ENCODE data around the gene ACTC1.
"Not testable (repeated sequence)": the region's sequence is repeated elsewhere in the genome, so short reads cannot be mapped to it uniquely, and the experiment has no call there.

ACTC1 gene

GRCh38 chr15:34795267-34796081 is at the start of gene ACTC1:
ACTC1 (minus strand) TSS chr15:34795549; CDS start chr15:34794808, 741 bp downstream.
- no peak within 1 kb of the TSS for H3K27ac Mint-ChIP-seq
- H3K4me1 Mint-ChIP-seq: peaks cover 5% of the 10 kb centered on the region
- no peaks in the 10 kb centered on the region for H3K9me3 Mint-ChIP-seq
- H3K36me3 Mint-ChIP-seq: no peaks in the 10 kb centered on the region
- H3K27me3 Mint-ChIP-seq: peaks cover 46% of the 10 kb centered on the region
- no peak within 1 kb of the TSS for H3K4me3 Mint-ChIP-seq

GRCh38 chr15:34841262-34841725 is 45.9 kb upstream of the ACTC1 start:
- no peak overlapping the region for H3K27ac Mint-ChIP-seq
- no peak overlapping the region for H3K4me3 Mint-ChIP-seq
- H3K27me3 Mint-ChIP-seq: no peaks in the 10 kb centered on the region
- peaks cover 2% of the 10 kb centered on the region for H3K36me3 Mint-ChIP-seq
- no peaks in the 10 kb centered on the region for H3K9me3 Mint-ChIP-seq
- H3K4me1 Mint-ChIP-seq: no peaks in the 10 kb centered on the region

- H3K4me1 Mint-ChIP-seq: no peaks in the 10 kb centered on the region
- peaks cover 5% of the 10 kb centered on the region for H3K36me3 Mint-ChIP-seq
- peaks cover 18% of the 10 kb centered on the region for H3K9me3 Mint-ChIP-seq
- H3K4me3 Mint-ChIP-seq: no peak overlapping the region
- no peak overlapping the region for H3K27ac Mint-ChIP-seq
- peaks cover 5% of the 10 kb centered on the region for H3K27me3 Mint-ChIP-seq
Measured at GRCh38 chr15:34838282-34838681, 42.9 kb upstream of the ACTC1 start.

GRCh38 chr15:34837246-34838016 is 42.1 kb upstream of the ACTC1 start:
- H3K9me3 Mint-ChIP-seq: peaks cover 18% of the 10 kb centered on the region
- no peak overlapping the region for H3K27ac Mint-ChIP-seq
- no peaks in the 10 kb centered on the region for H3K4me1 Mint-ChIP-seq
- peaks cover 3% of the 10 kb centered on the region for H3K36me3 Mint-ChIP-seq
- no peak overlapping the region for H3K4me3 Mint-ChIP-seq
- peaks cover 7% of the 10 kb centered on the region for H3K27me3 Mint-ChIP-seq

GRCh38 chr15:34828145-34828911 is 33.0 kb upstream of the ACTC1 start:
- Mint-ChIP-seq H3K9me3 (no peaks in the 10 kb centered on the region), H3K4me1 (no peaks in the 10 kb centered on the region), H3K27me3 (peaks cover 14% of the 10 kb centered on the region), H3K4me3 (no peak overlapping the region), H3K36me3 (peaks cover 2% of the 10 kb centered on the region), H3K27ac (no peak overlapping the region)

GRCh38 chr15:34821831-34822230 is 26.5 kb upstream of the ACTC1 start:
- H3K36me3 Mint-ChIP-seq: no peaks in the 10 kb centered on the region
- H3K4me3 Mint-ChIP-seq: no peak overlapping the region
- H3K4me1 Mint-ChIP-seq: no peaks in the 10 kb centered on the region
- H3K27me3 Mint-ChIP-seq: peaks cover 33% of the 10 kb centered on the region
- no peaks in the 10 kb centered on the region for H3K9me3 Mint-ChIP-seq
- H3K27ac Mint-ChIP-seq: no peak overlapping the region

GRCh38 chr15:34820110-34820509 is 24.8 kb upstream of the ACTC1 start:
- Mint-ChIP-seq H3K4me1 (no peaks in the 10 kb centered on the region), H3K9me3 (no peaks in the 10 kb centered on the region), H3K27ac (no peak overlapping the region), H3K4me3 (no peak overlapping the region), H3K36me3 (no peaks in the 10 kb centered on the region), H3K27me3 (peaks cover 33% of the 10 kb centered on the region)

- Mint-ChIP-seq H3K27me3 (peaks cover 35% of the 10 kb centered on the region), H3K27ac (no peak overlapping the region), H3K36me3 (peaks cover 2% of the 10 kb centered on the region), H3K4me1 (no peaks in the 10 kb centered on the region), H3K4me3 (no peak overlapping the region), H3K9me3 (no peaks in the 10 kb centered on the region)
Measured at GRCh38 chr15:34818526-34818925, 23.2 kb upstream of the ACTC1 start.

GRCh38 chr15:34815836-34816235 is 20.5 kb upstream of the ACTC1 start:
- no peak overlapping the region for H3K27ac Mint-ChIP-seq
- H3K4me1 Mint-ChIP-seq: no peaks in the 10 kb centered on the region
- H3K9me3 Mint-ChIP-seq: no peaks in the 10 kb centered on the region
- no peak overlapping the region for H3K4me3 Mint-ChIP-seq
- H3K27me3 Mint-ChIP-seq: peaks cover 35% of the 10 kb centered on the region
- peaks cover 2% of the 10 kb centered on the region for H3K36me3 Mint-ChIP-seq

- H3K9me3 Mint-ChIP-seq: no peaks in the 10 kb centered on the region
- peaks cover 28% of the 10 kb centered on the region for H3K27me3 Mint-ChIP-seq
- H3K27ac Mint-ChIP-seq: no peak overlapping the region
- no peak overlapping the region for H3K4me3 Mint-ChIP-seq
- H3K4me1 Mint-ChIP-seq: no peaks in the 10 kb centered on the region
- peaks cover 2% of the 10 kb centered on the region for H3K36me3 Mint-ChIP-seq
Measured at GRCh38 chr15:34813446-34814190, 18.3 kb upstream of the ACTC1 start.

GRCh38 chr15:34812868-34813365 is 17.6 kb upstream of the ACTC1 start:
- H3K36me3 Mint-ChIP-seq, H3K4me3 Mint-ChIP-seq, H3K27ac Mint-ChIP-seq, H3K4me1 Mint-ChIP-seq, H3K9me3 Mint-ChIP-seq: not testable (repeated sequence)
- peaks cover 30% of the 10 kb centered on the region for H3K27me3 Mint-ChIP-seq

GRCh38 chr15:34812369-34812768 is 17.0 kb upstream of the ACTC1 start:
- H3K9me3 Mint-ChIP-seq: no peaks in the 10 kb centered on the region
- no peak overlapping the region for H3K4me3 Mint-ChIP-seq
- H3K36me3 Mint-ChIP-seq: peaks cover 2% of the 10 kb centered on the region
- H3K27me3 Mint-ChIP-seq: peaks cover 28% of the 10 kb centered on the region
- H3K27ac Mint-ChIP-seq: no peak overlapping the region
- no peaks in the 10 kb centered on the region for H3K4me1 Mint-ChIP-seq

GRCh38 chr15:34810443-34811129 is 15.2 kb upstream of the ACTC1 start:
- no peaks in the 10 kb centered on the region for H3K9me3 Mint-ChIP-seq
- no peaks in the 10 kb centered on the region for H3K4me1 Mint-ChIP-seq
- no peak overlapping the region for H3K4me3 Mint-ChIP-seq
- peaks cover 29% of the 10 kb centered on the region for H3K27me3 Mint-ChIP-seq
- peaks cover 2% of the 10 kb centered on the region for H3K36me3 Mint-ChIP-seq
- no peak overlapping the region for H3K27ac Mint-ChIP-seq

GRCh38 chr15:34809186-34809585 is 13.8 kb upstream of the ACTC1 start:
- H3K36me3 Mint-ChIP-seq: no peaks in the 10 kb centered on the region
- no peak overlapping the region for H3K27ac Mint-ChIP-seq
- no peaks in the 10 kb centered on the region for H3K9me3 Mint-ChIP-seq
- no peak overlapping the region for H3K4me3 Mint-ChIP-seq
- no peaks in the 10 kb centered on the region for H3K4me1 Mint-ChIP-seq
- H3K27me3 Mint-ChIP-seq: peaks cover 30% of the 10 kb centered on the region
